GM12878 (cell line): ENCODE measurements around the gene SPAG16. TPM values are rescaled to one million over a fixed set of nuclear protein-coding genes. Genes with fewer than 3 reads are reported as not detected.

Source experiments
- ATAC-seq: fragments of 200-7000 bp; cut with Tn5 transposase; 3 replicates; pipeline ENCODE4 v1.9.1; 2020; ENCODE audit warnings: mild to moderate bottlenecking, moderate library complexity
- BruUV-seq: library from RNA; stranded (reverse); fragments of 400-500 nt; replicated peaks from 2 replicates; lab custom pipeline; 2021; lab: Mats Ljungman, UMichigan
- CTCF ChIA-PET: fragments of 300-600 bp; sonication (Branson Sonifier 250); formaldehyde crosslinking; extraction: SDS; loops from one replicate; lab custom pipeline; 2021; ENCODE audit warnings: inconsistent platforms; lab: Yijun Ruan, JAX
- POLR2A ChIA-PET: fragments of 350-600 bp; formaldehyde crosslinking; extraction: SDS; loops from one replicate; lab custom pipeline; 2021; ENCODE audit warnings: inconsistent platforms; lab: Charles Lee
- RAD21 ChIA-PET: fragments of 300-600 bp; sonication (Branson Sonifier 250); formaldehyde crosslinking; loops from one replicate; lab custom pipeline; 2023; ENCODE audit warnings: antibody characterized with exemption; ENCODE audit not compliant: unreplicated experiment; lab: Charles Lee
- SMC1A ChIA-PET: fragments of 300-600 bp; sonication (Branson Sonifier 250); formaldehyde crosslinking; loops from one replicate; lab custom pipeline; 2023; ENCODE audit not compliant: unreplicated experiment, uncharacterized antibody; lab: Charles Lee
- DNase-seq: peaks from one replicate; pipeline ENCODE4 v3.0.0-alpha.2; 2011; ENCODE audit warnings: low read depth, low spot score
- FAIRE-seq: peaks from 3 replicates; lab custom pipeline; 2011; peaks lifted over from hg19 to GRCh38; lab: Jason Lieb, UNC
- H2AFZ ChIP-seq: 2 replicates; pipeline ENCODE4 v1.6.0; 2011; ENCODE audit warnings: low read depth, low read length, control low read depth; ENCODE audit not compliant: control insufficient read depth
- H3K27ac ChIP-seq: 2 replicates; pipeline ENCODE4 v1.5.1; 2011; ENCODE audit warnings: control low read depth; ENCODE audit not compliant: control insufficient read depth, insufficient read depth
- H3K27me3 ChIP-seq, 2 experiments: replicated peaks in 1 of 2; 2 replicates each; pipeline versions ENCODE4 v1.6.0 to v1.6.1; 2011; ENCODE audit warnings: low read length in 1 of 2; ENCODE audit not compliant: control insufficient read depth in 2 of 2, insufficient read depth in 2 of 2
- H3K36me3 ChIP-seq, 2 experiments: 2 replicates each; pipeline ENCODE4 v1.5.1; 2011; ENCODE audit warnings: low read length in 1 of 2; ENCODE audit not compliant: control insufficient read depth in 2 of 2, insufficient read depth in 2 of 2
- H3K4me1 ChIP-seq: 2 replicates; pipeline ENCODE4 v1.6.1; 2011; ENCODE audit warnings: mild to moderate bottlenecking, low read length, moderate library complexity, mixed read lengths; ENCODE audit not compliant: control insufficient read depth, insufficient read depth
- H3K4me2 ChIP-seq: 2 replicates; pipeline ENCODE4 v1.6.0; 2011; ENCODE audit warnings: control low read depth; ENCODE audit not compliant: control insufficient read depth, insufficient read depth
- H3K4me3 ChIP-seq: fragments of 200-600 bp; sonication (generic); 2 replicates; pipeline ENCODE4 v1.5.1; 2016
- H3K79me2 ChIP-seq: 2 replicates; pipeline ENCODE4 v1.6.0; 2011; ENCODE audit warnings: low read length; ENCODE audit not compliant: control insufficient read depth, insufficient read depth
- H3K9ac ChIP-seq: 2 replicates; pipeline ENCODE4 v1.8.0; 2011; ENCODE audit warnings: low read length, control low read depth, mixed read lengths; ENCODE audit not compliant: control insufficient read depth, insufficient read depth
- H3K9me3 ChIP-seq: replicated peaks from 3 replicates; pipeline ENCODE4 v1.5.1; 2011; ENCODE audit warnings: mild to moderate bottlenecking, low read length; ENCODE audit not compliant: control insufficient read depth, insufficient read depth
- H4K20me1 ChIP-seq: 2 replicates; pipeline ENCODE4 v1.6.0; 2011; ENCODE audit not compliant: control insufficient read depth, insufficient read depth
- BACH1 ChIP-seq: fragments of 450-650 bp; IDR thresholded peaks from 2 replicates; pipeline ENCODE4 v1.6.1; 2017; ENCODE audit warnings: mild to moderate bottlenecking, borderline replicate concordance
- BCLAF1 ChIP-seq: fragments of 450-650 bp; IDR thresholded peaks from 2 replicates; pipeline ENCODE4 v1.6.1; 2017; ENCODE audit warnings: antibody characterized with exemption, mild to moderate bottlenecking, moderate library complexity
- BRCA1 ChIP-seq: IDR thresholded peaks from 2 replicates; pipeline ENCODE4 v1.6.1; 2011; ENCODE audit warnings: low read depth, low read length, improper control_type of control experiment
- CEBPB ChIP-seq, 2 experiments: fragments of 150-350 bp in 1 of 2; IDR thresholded peaks; 2 replicates each; pipeline ENCODE4 v1.6.1; 2012 to 2014; ENCODE audit warnings: low read depth in 2 of 2, low read length in 2 of 2, borderline replicate concordance in 1 of 2, inconsistent platforms in 1 of 2
- CREB1 ChIP-seq: IDR thresholded peaks from 2 replicates; pipeline ENCODE4 v1.6.1; 2012; ENCODE audit warnings: low read depth, mild to moderate bottlenecking, inconsistent platforms
- EED ChIP-seq: sonication (generic); IDR thresholded peaks from 2 replicates; pipeline ENCODE4 v1.6.1; 2016; ENCODE audit warnings: antibody characterized with exemption, low read depth
- NBN ChIP-seq: fragments of 450-650 bp; IDR thresholded peaks from 2 replicates; pipeline ENCODE4 v1.6.1; 2016
- NFXL1 ChIP-seq: fragments of 450-650 bp; IDR thresholded peaks from 2 replicates; pipeline ENCODE4 v1.6.1; 2017; ENCODE audit warnings: antibody characterized with exemption, mild to moderate bottlenecking, borderline replicate concordance
- PML ChIP-seq: IDR thresholded peaks from 2 replicates; pipeline ENCODE4 v1.6.1; 2012; ENCODE audit warnings: low read length, inconsistent platforms
- SMARCA5 ChIP-seq: fragments of 450-650 bp; IDR thresholded peaks from 2 replicates; pipeline ENCODE4 v1.6.1; 2017; ENCODE audit warnings: mild to moderate bottlenecking
- SREBF2 ChIP-seq: IDR thresholded peaks from 2 replicates; pipeline ENCODE4 v1.6.1; 2012; ENCODE audit warnings: mild to moderate bottlenecking, low read length
- TCF12 ChIP-seq: IDR thresholded peaks from 2 replicates; pipeline ENCODE4 v1.6.1; 2011; ENCODE audit warnings: low read depth, mild to moderate bottlenecking, low read length
- ZBTB11 ChIP-seq: fragments of 450-650 bp; formaldehyde crosslinking; IDR thresholded peaks from 2 replicates; pipeline ENCODE4 v1.5.0; 2022; ENCODE audit warnings: mild to moderate bottlenecking, missing genetic modification characterization
- WGBS: methylation state at CpG from one replicate; pipeline ENCODE4 v1.1.6; 2016; ENCODE audit warnings: low lambda C conversion rate; ENCODE audit not compliant: insufficient replicate concordance, insufficient coverage; ENCODE audit errors: missing lambda C conversion rate; 5-methylcytosine and 5-hydroxymethylcytosine counted together
- in situ Hi-C: fragments of 300-500 bp; cut with MboI; formaldehyde crosslinking; loops from 9 replicates; pipeline ENCODE4 v1.14.3; 2018; ENCODE audit warnings: mixed read lengths
- intact Hi-C: fragments of 100-400 bp; cut with micrococcal nuclease; formaldehyde crosslinking; loops from one replicate; pipeline ENCODE4 v1.14.2; 2022; ENCODE audit not compliant: unreplicated experiment
- polyA plus RNA-seq, 11 experiments: library from polyadenylated mRNA; depleted of rRNA in 4 of 11; unstranded in 6 of 11; stranded (reverse) in 5 of 11; fragments of >200 nt; fragmentation: Nextera tagmentation in 4 of 11; fragmentation: Illumina TruSeq in 1 of 11; extraction: Ambion mirVana in 4 of 11; extraction: Trizol in 1 of 11; gene quantifications; 1 replicate in 1 of 11; 2 replicates in 10 of 11; pipeline versions ENCODE4 v1.2.1 to v1.2.3, GENCODE V29; 2011 to 2016; ENCODE audit warnings: inconsistent platforms in 2 of 11, missing spikeins in 2 of 11, low read depth in 1 of 11
- total RNA-seq, 4 experiments: library from RNA; depleted of rRNA in 3 of 4; stranded (reverse); fragments of >200 nt in 3 of 4; fragmentation: Illumina TruSeq in 1 of 4; extraction: Trizol in 1 of 4; gene quantifications; 2 replicates each; pipeline versions ENCODE4 v1.2.1 to v1.2.3, GENCODE V29; 2013 to 2021

Gene SPAG16
- total and polyA plus RNA-seq, 10 of the 15 experiments (the other 5 are each of a cell fraction or from before 2014, with no cell fraction given) = 6.0 to 25.0 (median 15.2) TPM

GRCh38 chr2:214226061-214226460 is 941.8 kb downstream of the SPAG16 start (continued):
- TF ChIP-seq BCLAF1 = no peak

DNA sequence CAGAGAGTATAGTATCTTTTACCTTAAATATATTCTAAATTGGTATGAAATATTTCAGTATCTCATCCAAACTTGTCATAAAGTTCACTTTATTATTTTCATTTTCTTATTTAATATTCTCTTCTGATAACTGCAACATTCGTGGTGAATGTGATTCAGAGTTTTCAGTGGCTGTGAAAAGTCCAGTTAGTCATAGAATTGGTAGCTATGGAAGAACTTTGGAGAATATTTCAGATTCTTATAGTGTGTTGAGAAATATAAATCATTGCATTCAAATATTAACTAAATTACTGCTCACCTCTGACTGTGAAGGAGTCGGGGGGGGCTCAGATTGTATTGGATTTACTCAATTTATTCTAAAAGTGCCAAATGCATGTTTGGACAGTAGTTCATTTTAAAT is 948.0 kb downstream of the SPAG16 start:
- POLR2A ChIA-PET = no interaction called here
- RAD21 ChIA-PET = no interaction called here
- intact Hi-C loops = no loop called here
- no peaks in the 10 kb centered on the region for H3K27me3 ChIP-seq
- DNase-seq (no peak), FAIRE-seq (no peak), ATAC-seq (no peak)
- no peak overlapping the region for H3K4me2 ChIP-seq
- CTCF ChIA-PET = no interaction called here
- H3K27ac ChIP-seq = no peak overlapping the region
- SMC1A ChIA-PET = interaction anchor here (0.7 kb wide), 1 partner anchor 88 kb away, joined by 3 read pairs; no protein-coding TSS in a partner anchor
- WGBS = 2% methylated on average over 2 of the region's 2 CpGs
- H3K9me3 ChIP-seq = no peaks in the 10 kb centered on the region
- H3K79me2 ChIP-seq = no peaks in the 10 kb centered on the region
- no peak overlapping the region for H3K4me3 ChIP-seq
- H3K36me3 ChIP-seq = no peaks in the 10 kb centered on the region
- H4K20me1 ChIP-seq = no peaks in the 10 kb centered on the region
- H3K9ac ChIP-seq = no peak overlapping the region
- in situ Hi-C loops = no loop called here
- H2AFZ ChIP-seq = no peak overlapping the region
- no peaks in the 10 kb centered on the region for H3K4me1 ChIP-seq
- no TSS peak for BruUV-seq
- TF ChIP-seq CEBPB (IDR thresholded peaks at IDR 0.05; ENCODE audit: borderline replicate concordance in 1 of 2, low read depth in 2 of 2, low read length in 2 of 2) (no peak), ZBTB11 (no peak), SREBF2 (no peak), TCF12 (no peak), CREB1 (no peak), SMARCA5 (no peak), NBN (no peak), PML (no peak), BRCA1 (no peak), EED (no peak), BACH1 (no peak), BCLAF1 (no peak), NFXL1 (no peak)
